Endometrial microvascular endothelial cells (primary cell): Measurements from ENCODE around the gene ACSS1. TPM values are rescaled to one million over a fixed set of nuclear protein-coding genes. Genes with fewer than 3 reads are reported as not detected.

Source experiments
- in situ Hi-C: cut with HindIII; loops from 2 replicates; pipeline ENCODE4 v1.10.0; 2017; ENCODE audit warnings: low sequenced_read_pairs, low pct_unique_long_range_greater_than_20kb; ENCODE audit errors: inconsistent ontology term
- total RNA-seq: library from RNA; depleted of rRNA; stranded (reverse); fragments of >200 nt; gene quantifications from one replicate; pipeline ENCODE4 v1.2.3, GENCODE V29; 2015; ENCODE audit errors: inconsistent ontology term

The ACSS1 gene
- total RNA-seq, 1 donor from 2014 or later, result 4.5 TPM

- in situ Hi-C loops, result no loop called here
Observed at GRCh38 chr20:25081065-25081729, 23.3 kb upstream of the ACSS1 start.

GRCh38 chr20:25079171-25079570 lies 21.2 kb upstream of the ACSS1 start:
- in situ Hi-C loops, result no loop called here

- in situ Hi-C loops, result no loop called here
Observed at GRCh38 chr20:25078662-25079061, 20.7 kb upstream of the ACSS1 start.

- in situ Hi-C loops, result no loop called here
Observed at GRCh38 chr20:25077610-25078169, 19.8 kb upstream of the ACSS1 start.

- in situ Hi-C loops, result no loop called here
Observed at GRCh38 chr20:25076731-25077609, 19.0 kb upstream of the ACSS1 start.

GRCh38 chr20:25076201-25076600 lies 18.3 kb upstream of the ACSS1 start:
- in situ Hi-C loops, result no loop called here

DNA sequence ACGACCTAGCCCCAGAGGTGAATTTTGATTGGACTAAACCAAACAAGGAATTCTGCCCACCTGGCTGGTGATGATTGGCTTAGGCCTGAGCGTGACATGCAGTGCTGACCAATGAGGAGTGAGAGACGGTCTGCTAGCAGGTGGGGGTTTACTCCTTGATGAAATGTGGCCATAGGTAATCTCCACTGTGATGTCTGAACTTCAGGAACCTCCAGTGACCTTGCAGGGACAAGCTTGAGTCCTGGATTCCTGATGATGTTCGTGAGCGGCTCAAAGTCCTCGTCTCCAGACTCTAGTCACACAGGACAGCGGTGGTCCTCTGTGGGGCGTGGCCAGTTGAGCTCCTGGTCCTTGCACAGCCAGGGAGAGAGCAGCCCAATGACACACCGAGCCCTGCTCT lies 15.6 kb upstream of the ACSS1 start:
- in situ Hi-C loops, result no loop called here

GRCh38 chr20:25072226-25072811 lies 14.4 kb upstream of the ACSS1 start:
- in situ Hi-C loops, result no loop called here

DNA sequence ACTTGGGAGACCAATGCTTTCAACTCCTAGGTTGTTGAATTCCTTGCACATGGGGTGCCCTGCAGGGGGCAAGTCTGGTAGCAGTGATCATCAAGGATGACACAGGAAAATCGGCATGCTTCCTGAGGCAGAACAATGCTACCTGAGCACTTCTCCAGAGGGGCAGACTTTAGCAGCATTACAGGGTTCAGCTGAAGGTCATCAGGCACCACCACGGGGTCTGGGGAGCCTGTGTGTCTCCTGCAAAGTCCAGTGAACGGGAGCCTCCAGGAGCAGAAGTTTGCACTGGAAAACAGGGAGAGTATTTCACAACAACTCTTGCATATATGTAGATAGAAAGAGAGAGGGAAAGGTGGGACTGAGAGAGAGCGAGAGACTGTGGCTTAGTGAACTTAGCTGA lies 13.8 kb upstream of the ACSS1 start:
- in situ Hi-C loops, result no loop called here

- in situ Hi-C loops, result no loop called here
Observed at GRCh38 chr20:25070821-25071473, 13.0 kb upstream of the ACSS1 start.

DNA sequence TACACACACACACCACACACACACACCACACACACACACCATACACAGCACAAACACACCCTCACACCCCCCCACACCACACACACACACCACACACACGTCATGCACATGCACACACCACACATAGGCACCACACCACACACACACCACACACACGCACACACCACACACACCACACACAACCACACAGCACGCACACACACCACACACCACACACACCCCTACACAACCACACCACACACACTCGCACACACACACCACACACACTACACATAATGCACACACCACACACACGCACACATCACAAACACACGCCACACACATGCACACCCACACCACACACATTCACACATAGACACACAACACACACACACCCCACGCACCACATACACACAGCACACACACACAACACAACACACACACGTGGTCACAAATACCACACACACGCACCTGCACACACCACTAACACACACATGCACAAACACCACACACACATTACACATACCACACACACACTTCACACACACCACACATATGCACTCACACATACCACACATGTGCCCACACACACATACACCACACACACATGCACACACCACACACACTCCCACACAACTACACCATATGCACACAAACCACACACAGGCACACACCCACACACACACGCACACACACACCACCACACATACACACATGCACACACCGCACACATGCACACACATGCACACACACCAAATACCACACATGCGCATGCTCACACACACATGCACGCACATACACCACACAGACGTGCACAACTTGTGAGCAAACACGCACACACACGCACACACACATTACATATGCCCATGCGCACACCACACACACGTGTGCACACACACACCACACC lies 9.4 kb upstream of the ACSS1 start:
- in situ Hi-C loops, result no loop called here

GRCh38 chr20:25066386-25066785 lies 8.4 kb upstream of the ACSS1 start:
- in situ Hi-C loops, result no loop called here

GRCh38 chr20:25065625-25066338 lies 7.8 kb upstream of the ACSS1 start:
- in situ Hi-C loops, result no loop called here

DNA sequence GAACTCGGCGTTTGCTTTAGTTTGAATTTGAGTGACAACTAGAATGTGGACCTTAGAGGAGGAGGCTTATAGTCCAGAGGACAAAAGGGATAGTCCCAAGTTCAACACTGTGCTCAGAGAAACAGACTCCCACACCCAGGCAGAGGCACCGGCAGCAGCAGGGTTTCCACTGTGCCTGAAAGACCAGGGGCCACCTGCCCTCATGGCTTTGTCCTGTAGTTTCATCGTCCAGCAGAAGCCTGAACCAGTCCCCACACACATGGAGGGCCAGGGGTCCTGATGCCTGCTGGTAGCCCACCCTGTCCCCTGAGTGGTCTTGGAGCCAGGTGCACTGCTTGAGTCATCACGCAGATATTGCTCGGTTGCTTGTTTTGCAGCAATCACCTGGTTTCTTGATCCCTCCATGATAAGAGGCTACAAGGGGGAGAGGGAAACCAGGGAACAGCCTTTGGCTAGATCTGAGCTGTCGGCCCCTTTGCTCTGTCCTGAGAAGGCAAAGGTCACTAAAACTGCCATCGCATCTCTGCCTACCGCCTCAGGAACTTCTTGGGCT lies 7.2 kb upstream of the ACSS1 start:
- in situ Hi-C loops, result no loop called here

DNA sequence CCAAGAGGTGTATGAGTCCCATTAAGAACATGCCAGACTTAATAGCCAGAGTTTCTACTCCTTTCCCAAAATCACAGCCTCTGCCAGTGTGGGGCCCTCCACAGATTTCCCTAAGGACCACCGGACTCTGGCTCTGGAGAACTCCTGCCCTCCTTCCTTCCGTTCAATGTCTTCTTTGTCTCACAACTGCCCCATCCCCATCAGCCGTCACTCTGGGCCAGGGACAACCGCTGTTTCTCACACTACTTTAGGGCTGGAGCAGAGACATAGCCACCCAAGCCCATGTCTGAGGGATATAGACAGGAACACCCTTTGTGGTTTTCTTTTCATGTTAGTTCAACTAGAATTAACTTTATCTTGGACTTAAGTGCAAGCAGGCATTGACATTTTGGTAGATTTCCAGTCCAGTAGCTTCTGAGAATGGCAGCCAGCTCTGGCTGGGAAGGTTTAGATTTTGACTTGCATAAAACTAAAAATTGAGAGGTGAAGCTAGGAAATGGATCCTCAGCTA lies 6.7 kb upstream of the ACSS1 start:
- in situ Hi-C loops, result no loop called here

DNA sequence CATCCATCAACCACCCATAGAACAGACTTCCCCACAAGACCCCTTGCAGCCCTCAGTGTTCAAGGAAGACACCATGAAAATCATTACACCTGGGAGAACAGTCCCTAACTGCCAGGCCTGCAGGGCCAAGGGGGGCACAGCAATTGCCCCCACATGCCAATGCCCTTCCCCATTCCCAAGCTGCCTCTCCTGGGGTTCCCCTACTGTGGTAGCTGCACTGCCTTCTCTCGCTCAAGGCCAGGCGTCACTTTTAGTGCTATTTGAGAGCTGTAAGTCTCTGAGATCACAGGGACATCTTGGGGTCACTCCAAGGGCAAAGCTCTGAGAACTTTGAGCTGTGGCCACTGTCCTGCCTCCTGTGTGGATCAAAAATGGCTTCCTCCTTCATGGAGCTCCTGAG lies 6.0 kb upstream of the ACSS1 start:
- in situ Hi-C loops, result no loop called here

DNA sequence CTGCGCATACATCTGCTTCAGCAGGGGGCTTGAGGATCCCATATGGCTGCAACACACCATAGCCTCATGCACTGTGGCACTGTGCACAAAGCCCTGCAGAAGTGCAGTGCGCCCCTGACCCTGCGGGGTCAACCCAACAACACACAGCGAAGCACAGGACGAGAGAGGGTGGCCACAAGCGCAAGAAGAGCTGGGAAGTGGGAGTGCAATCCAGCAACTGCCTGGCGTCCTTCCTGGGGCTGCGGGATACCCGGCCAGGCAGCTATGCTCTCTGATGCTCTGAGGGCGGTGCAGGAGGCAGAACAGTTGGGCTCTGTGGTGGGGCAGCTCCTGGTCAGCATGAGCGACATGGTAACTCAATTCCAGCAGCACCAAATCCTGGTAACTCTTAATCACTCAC lies 5.6 kb upstream of the ACSS1 start:
- in situ Hi-C loops, result no loop called here
